Hippocampal formation (tissue), 2 donors: ENCODE data around the gene VENTX.

Experiments
- DNase-seq, 2 donors: peaks; one replicate each; lab custom pipeline; 2025; lab: John Stamatoyannopoulos, UW

The VENTX gene, protein sequence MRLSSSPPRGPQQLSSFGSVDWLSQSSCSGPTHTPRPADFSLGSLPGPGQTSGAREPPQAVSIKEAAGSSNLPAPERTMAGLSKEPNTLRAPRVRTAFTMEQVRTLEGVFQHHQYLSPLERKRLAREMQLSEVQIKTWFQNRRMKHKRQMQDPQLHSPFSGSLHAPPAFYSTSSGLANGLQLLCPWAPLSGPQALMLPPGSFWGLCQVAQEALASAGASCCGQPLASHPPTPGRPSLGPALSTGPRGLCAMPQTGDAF

DNA sequence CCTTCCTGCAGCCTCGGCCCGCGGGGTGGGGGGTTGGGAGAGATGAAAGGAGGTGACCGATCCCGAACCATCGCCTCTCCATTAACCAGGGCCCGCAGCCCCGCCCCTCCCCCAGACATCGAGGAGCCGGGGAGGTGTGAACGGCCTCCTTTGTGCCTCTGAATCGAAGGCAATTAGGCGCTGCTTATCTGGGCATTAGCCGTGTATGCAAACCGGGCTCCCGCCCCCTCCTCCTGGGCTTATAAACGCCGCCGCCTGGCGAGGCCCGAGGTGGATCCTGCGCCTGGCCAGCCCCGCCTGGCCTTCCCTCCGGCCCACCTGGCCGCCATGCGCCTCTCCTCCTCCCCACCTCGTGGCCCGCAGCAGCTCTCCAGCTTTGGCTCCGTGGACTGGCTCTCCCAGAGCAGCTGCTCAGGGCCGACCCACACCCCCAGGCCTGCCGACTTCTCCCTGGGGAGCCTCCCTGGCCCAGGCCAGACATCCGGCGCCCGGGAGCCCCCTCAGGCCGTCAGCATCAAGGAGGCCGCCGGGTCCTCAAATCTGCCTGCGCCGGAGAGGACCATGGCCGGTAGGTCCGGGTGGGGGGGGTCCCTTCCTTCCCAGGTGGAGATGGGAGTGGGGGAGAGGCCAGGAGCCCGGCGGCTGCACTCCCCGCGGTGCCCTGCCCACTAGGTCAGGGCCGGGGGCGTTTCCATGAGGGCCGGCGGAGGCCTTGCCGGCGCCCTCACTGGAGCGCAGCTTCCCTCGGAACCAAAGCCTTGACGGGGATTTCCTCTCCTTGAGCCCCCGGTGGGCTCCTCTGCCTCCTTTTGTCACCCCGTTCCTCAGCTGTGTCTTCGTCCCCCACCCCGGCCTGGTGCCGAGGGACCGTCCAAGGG lies at the start of gene VENTX:
Gene VENTX, plus strand, starts transcription at position 268 of the 878 bp plus-strand sequence. Its CDS starts 60 bp downstream, at position 328.
- no peak for DNase-seq

DNA sequence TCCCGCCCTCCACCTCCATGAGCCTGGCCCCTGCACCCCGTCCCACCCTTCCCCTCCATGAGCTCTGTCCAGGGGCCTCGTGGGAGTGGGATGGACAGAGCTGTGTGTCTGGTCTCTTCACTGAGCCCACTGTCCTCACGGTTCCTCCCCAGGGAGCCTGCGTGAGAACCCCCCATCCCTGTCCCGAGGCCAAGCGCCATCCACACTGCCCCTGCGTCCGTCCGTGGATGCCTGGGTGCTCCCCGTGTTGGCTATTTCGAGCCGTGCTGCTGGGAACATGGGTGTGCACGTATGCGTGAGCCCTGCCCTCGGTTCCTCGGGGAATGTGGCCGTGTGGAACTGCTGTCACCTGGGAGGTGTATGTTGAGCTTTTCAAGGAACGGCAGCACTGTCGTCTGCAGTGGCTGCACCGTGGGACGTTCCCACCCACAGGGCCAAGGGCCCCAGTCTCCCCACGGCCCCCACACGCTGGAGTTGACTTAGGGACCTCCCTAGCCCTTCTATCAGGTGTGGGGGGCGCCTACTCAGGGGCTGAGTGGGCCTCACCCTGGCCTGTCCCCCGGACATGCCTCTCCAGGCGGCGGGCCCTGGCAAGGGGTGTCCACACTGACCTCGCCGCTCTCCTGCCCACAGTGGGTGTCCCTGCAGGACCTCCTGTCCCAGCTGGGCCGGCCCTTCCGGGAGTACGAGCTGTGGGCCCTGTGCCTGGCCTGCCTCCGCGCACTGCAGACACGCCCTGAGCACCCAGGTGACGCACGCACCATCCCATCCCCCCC lies 49.6 kb upstream of the VENTX start:
- DNase-seq = no peak

DNA sequence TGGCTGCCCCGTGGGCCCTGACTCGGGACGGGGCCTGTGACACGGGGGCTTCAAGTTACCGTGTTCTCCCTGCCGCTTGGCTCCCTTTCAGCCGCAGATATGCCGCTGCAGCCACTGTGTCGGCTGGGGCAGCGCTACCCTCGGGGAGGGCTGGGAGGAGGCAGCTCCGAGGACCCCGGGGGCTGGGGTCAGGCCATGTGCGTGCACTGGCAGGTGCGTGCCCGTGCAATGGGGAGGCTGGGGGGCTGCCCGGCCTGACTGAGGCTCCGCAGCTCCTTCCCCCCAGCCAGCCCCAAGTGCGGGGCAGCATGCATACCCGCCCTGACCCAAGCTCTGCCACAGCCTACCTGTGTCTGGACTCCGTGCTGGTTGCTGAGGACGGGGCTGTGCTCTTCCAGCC lies 48.4 kb upstream of the VENTX start:
- DNase-seq = no peak

DNA sequence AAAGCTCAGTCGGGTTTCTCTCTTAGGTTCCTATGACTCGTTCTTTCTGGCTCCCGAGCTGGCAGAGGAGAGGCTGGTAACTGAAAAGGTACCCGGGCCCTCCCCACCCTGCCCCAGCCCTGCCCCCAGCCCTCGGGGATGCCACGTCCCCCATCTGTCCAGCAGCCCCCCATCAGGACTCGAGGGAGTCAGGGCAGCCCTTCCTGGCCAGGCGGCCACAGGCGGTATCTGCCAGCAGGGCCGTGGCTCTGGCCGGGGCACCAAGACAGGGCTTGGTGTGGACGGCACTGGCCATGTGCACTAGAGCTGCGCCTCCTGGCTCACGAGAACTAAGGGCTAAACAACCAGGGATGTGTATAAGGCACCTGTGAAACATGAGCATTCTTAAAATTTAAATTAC lies 47.9 kb upstream of the VENTX start:
- DNase-seq = no peak

DNA sequence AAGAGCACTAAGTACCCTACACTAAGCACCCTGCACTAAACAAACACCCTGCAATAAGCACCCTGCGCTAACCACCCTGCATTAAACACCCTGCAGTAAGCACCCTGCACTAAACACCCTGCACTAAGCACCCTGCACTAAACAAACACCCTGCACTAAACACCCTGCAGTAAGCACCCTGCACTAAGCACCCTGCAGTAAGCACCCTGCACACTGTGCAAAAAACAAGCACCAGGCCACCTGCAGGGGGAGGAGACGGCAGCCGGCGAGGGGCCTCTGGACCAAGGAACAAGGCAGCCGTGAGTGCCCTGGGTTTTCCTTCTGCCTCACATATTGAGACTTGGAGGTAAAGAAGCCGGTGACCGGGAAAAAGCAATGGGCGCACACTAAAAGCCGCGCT lies 47.4 kb upstream of the VENTX start:
- no peak for DNase-seq

DNA sequence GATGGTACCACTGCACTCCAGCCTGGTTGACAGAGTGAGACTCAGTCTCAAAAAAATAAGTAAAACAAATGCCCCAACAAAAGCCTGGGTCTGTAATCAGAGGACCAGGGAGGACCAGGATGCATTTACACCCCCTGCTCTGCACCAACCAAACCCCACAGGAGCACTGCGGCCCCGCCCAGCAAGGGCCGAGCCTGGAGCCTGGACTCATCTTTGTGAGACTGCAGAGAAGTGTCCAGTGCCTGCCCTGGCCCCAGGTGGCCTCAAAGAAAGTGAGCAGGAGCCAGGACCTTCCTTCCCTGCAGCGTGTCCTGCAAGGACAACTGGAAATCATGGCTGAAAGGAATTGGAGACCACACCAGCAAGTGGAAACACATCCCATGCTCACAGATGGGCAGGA lies 46.0 kb upstream of the VENTX start:
- no peak for DNase-seq

DNA sequence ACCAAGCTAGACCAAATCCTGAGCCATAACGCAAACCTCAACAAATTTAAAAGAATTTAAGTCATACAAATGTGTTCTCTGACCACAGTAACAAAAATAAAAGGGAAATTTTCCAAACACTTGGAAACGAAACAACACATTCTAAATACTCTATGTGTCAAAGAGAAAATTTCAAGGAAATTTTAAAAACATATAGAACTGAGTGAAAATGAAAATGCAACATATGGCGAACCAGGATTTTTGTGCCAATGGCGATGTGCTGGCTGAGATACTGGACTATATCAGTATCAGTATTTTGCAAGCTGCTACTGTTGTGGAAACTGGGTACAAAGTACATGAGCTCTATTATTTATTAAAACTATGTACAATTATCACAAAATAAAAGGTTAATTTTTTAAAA lies 43.5 kb upstream of the VENTX start:
- DNase-seq = no peak

DNA sequence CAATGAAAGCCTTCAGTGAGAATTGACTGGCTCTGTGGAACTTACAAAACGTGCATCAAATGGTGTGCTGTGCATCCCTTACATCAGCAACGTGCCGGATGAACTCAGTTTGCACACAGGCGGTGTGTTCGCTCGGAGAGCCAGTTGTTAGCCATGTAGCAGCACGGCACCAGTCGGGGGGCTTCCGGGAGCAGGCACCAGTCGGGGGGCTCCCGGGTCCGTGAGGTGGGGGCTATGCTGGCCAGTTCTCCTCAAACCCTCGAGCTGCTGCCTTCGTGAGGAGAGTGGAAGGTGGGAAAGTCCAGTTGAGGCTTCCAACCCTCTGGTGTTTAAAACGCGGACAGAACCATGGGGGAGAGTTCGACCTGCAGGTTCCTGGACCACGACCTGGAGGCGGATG lies 42.6 kb upstream of the VENTX start:
- DNase-seq = no peak

DNA sequence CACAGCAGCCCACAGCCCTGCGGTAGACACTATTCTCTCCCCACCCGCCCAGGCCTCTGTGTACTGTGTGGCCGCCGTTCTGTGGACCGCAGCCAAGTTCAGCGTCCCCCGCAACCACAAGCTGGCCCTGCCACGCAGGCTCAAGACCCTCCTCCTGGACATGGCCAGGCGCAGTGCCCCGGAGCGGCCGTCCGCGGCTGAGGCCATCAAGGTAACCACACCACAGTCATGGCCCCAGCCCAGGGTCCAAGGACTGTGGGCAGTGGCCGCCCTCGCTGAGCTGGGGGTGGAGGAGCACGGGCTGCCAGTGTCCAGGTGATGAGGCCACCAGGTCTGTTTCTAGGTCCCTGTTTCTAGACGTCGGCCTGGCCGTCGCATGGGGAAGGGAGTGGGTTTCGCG lies 42.0 kb upstream of the VENTX start:
- DNase-seq = no peak

DNA sequence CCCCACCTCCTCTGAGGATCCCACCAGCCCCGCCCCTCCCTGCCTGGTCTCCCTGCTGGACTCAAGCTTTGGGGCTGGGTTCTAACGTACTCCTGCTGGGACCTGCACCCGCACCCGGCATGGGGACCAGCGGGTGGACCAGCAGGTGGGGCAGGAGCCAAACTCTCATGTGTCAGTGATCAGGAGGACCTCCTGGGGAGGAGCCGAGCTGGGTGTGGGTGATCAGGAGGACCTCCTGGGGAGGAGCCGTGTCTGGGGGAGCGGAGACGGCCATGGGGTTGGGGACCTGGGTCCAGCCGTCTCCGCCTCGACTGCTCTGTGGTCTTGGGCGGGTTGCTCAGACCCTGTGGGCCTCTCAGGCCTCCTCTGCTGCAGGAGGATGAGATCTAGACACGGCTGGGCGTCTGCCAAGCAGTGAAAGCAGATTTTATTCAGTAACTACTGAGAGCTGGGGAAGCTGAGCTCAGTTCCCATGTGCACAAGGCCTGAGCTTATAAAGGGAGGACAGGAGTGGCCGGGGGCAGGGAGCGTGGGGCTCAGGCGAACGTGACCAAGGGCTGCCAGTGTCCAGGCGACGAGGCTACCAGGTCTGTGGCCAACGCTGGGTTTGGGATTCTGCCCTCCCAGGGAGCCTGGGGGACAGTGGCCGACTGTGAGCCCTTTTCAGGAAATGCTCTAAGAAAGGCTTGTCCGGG lies 41.3 kb upstream of the VENTX start:
- DNase-seq = no peak

DNA sequence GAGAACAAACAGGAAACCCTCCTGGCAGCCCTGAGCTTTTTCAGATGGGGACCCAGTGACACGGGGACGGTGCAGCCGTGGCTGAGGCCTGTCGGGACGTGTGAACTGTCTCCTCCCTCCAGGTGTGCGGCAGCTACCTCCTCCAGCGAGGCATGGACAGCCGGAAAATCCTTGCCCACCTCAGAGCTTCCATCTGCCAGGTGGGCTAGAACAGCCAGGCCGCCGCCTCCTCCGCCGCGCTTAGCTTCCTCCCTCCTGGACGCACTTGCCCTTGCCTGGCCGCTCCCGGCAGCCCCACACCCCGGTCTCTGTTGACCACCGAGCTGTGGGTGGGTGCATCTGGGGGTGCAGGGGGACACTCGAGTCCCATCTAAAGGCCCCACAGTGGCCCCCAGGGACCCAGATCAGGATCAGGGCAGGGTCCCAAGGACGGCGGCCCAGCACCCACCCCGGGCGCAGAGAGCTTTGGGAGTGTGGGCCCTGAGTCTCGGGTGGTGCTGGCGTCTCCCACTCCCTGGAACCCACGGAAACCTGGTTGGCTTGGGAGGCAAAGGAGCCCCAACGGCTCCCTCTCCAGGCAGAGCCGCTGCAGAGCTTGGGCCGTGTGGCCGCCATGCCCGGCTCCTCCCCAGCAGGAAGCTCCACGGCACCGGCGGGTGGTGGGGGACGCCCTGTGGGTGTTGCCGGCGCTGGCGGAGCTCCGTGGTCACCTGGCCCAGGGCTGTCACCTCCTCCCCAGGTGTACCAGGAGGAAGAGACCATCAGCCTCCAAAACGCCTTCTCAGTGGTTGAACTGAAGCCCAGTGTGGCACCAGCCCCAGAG lies 40.5 kb upstream of the VENTX start:
- no peak for DNase-seq

DNA sequence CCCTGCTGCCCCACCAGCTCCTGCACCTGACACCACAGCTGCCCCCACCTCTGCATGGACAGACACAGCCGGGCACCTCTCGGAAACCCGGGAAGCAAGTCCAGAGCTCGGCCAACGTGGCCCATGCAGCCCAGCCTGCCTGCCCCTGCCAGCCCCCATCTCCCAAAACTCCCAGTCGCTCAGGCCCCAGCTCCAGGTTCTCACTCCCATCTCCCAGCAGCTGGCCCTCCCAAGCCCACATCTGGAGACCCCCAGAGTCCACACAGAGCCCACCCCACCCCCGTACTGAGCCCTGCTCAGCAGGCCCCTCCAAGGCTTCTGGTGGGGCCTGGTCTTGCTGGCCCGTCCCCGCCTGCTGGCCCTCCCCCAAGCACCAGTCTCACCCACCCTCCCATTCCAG lies 39.9 kb upstream of the VENTX start:
- no peak for DNase-seq

DNA sequence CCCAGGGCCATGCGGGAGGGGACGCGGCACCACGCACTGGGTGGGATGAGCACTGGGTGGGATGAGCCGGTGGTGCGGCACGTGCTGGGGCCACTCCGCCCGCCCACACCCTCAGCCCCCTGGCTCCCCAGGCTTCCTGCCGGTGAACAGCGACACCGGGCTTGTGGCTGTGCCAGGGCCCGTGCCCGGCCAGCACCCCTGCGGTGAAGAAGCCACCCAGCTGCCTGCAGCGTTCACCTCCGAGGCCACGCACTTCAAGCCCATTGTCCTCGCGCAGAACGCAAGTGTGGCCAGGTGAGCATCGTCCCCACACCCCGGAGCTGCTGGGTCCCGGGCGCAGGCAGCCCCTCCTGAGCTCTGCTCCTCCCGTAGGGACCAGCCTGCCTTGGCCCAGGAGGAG lies 39.4 kb upstream of the VENTX start:
- DNase-seq = no peak

DNA sequence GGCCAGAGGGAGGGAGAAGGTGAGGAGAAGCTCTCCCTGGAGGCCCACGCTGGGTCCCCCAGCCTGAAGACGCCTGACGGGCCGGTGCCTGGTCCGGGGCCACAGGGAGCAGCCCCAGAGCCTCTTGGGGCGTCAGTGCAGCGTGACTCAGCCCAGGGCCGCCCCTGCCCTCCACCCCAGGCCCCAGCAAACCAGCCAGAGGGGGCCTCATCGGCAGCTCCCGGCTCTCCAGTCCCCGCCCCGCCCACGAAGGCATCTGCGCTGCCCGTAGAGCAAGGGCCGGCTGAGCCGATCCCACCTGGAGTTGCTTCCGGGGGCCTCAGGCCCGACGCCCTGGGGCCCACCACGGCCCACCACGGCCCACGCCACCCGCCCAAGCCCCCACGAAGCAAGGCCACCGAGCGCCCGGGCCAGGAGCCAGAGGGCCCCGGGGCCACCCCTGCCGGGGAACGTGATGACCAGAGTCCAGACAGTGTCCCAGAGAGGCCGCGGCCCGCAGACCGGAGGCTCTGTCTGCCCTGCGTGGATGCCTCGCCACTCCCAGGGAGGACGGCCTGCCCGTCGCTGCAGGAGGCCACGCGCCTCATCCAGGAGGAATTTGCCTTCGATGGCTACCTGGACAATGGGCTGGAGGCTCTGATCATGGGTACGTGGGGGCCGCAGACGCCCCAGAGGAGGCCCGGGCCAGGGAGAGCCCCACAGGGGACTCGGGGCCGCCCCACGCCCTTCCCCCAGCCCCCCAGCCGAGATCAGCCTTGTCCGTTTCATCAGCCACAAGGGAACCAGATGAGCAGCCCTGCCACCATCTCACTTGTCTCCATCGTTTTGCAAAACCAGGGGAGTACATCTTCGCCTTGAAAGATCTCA lies 38.8 kb upstream of the VENTX start:
- no peak for DNase-seq

DNA sequence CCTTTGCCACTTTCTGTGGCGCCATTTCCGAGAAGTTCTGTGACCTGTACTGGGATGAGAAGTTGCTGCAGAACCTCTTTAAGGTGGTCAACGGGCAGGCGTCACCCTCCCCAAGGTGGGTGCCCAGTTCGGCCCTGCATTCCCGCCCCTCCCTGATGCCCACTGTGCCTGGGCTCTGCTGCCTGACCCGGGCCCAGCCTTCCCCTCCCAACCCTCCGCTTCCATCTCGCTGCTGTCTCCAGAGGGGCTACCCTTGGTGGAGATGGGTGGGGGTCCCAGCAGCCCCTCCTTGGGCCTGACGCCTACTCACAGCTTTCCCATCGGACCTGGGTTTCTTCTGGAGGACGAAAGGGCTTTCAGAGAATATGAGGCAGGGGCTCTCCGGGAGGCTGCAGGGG lies 38.2 kb upstream of the VENTX start:
- DNase-seq = no peak

DNA sequence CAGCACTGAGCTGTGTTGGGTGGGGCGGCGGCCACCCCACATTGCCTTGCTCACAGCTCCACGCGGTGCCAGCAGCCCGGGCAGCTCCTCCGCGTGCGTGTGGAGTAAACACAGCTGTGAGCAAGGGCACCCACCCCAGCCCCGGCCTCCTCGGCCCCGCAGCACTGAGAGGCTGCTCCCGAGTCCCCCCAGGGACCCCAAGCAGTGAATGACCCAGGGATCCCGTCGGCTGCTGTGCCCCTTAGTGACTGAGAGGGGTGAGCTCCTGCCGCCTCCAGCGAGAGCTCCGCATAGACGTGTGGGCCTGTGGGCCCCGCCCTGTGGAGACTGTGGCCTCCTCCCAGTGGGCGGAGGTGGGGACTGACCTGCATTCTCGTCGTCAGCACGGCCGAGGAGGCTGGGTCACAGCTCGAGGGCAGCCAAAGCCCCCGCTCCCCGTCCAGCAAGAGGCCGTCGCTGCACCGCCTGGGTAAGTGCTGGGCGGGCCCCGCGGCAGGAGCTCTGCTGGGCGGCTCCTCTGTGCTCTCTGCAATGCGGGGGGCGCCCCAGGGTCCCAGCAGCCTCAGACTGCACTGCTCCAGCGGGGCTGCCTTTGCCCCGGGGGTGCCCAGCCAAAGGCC lies 37.6 kb upstream of the VENTX start:
- DNase-seq = no peak

DNA sequence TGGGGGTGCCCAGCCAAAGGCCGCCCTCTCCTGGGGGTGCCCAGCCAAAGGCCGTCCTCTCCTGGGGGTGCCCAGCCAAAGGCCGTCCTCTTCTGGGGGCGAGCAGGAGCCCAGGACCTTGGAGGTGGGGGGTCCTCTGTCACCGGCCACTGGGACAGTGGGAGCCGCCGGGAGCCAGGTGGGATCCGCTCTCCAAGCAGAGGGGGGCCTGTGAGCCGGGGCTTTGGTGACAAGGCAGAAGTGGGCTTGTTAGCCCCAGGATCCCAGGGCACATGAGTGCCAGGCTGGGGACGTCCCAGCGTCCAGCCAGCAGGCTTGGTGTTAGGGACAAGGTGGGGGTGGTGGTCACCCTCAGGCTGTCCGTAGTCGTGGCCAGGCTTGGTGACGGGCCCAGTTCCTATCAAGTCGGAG lies 37.0 kb upstream of the VENTX start:
- DNase-seq = no peak

DNA sequence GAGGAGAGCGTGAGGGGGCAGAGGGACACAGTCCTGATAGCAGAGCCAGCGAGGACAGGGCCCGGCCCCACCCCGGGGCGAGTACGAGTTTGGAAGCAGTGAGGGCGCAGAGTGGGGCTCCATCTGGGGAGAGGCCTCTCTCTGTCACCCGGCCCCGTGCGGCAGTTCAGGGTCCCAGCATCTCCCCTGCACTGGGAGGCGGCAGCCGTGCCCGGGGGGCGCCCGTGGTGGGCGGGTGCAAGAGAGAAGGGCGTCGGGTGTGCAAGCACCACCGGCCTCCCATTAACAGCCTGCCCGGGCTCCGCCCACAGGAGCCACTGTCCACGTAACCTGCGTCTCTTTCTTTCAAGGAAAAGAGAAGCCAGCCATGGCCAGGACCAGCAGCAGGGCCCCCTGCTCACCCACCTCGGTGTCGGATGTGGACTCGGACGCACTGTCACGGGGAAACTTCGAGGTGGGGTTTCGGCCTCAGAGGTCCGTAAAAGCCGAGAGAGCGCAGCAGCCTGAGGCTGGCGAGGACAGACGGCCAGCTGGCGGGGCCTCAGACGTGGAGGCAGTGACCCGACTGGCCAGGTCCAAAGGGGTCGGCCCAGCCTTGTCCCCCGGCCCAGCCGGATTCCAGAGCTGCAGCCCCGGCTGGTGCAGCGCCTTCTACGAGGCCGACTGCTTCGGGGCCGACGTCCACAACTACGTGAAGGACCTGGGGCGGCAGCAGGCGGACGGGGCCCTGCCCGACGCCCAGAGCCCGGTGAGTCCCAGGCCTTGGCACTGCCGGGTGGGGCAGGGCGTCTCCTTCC lies 36.3 kb upstream of the VENTX start:
- no peak for DNase-seq
